WTC11 (cell line): ENCODE measurements around the gene SDHAF3. TPM values are rescaled to one million over a fixed set of nuclear protein-coding genes. Genes with fewer than 3 reads are reported as not detected.

Experiments
- ATAC-seq: fragments of 200-7000 bp; cut with Tn5 transposase; 2 replicates; pipeline ENCODE4 v1.10.0; 2021; ENCODE audit warnings: mild to moderate bottlenecking, moderate library complexity
- CTCF ChIA-PET: fragments of 300-600 bp; sonication (Branson Sonifier 250); formaldehyde crosslinking; loops from one replicate; lab custom pipeline; 2021; ENCODE audit warnings: antibody characterized with exemption; lab: Charles Lee
- POLR2A ChIA-PET: fragments of 350-600 bp; sonication (Branson Sonifier 250); formaldehyde crosslinking; loops from one replicate; lab custom pipeline; 2021; ENCODE audit warnings: antibody characterized with exemption; lab: Charles Lee
- DNase-seq: peaks from one replicate; pipeline ENCODE4 v3.0.0; 2021; ENCODE audit warnings: low spot score
- H3K27ac Mint-ChIP-seq: 2 replicates; pipeline ENCODE4 v1.8.0; 2021; ENCODE audit warnings: mixed read lengths
- H3K27me3 Mint-ChIP-seq: 2 replicates; pipeline ENCODE4 v1.8.0; 2021; ENCODE audit warnings: low read depth, mild to moderate bottlenecking, moderate library complexity, mixed read lengths
- H3K36me3 Mint-ChIP-seq: 2 replicates; pipeline ENCODE4 v1.8.0; 2021; ENCODE audit warnings: mixed read lengths
- H3K4me1 Mint-ChIP-seq: 2 replicates; pipeline ENCODE4 v1.8.0; 2022; ENCODE audit warnings: mixed read lengths
- H3K4me3 Mint-ChIP-seq: 2 replicates; pipeline ENCODE4 v1.8.0; 2021; ENCODE audit warnings: mild to moderate bottlenecking, moderate library complexity, mixed read lengths
- H3K9me3 Mint-ChIP-seq: 2 replicates; pipeline ENCODE4 v1.8.0; 2021; ENCODE audit warnings: mixed read lengths
- EMX1 ChIP-seq: fragments of 250-450 bp; sonication (Bioruptor Pico); IDR thresholded peaks from 2 replicates; pipeline ENCODE4 v1.8.0; 2021; ENCODE audit warnings: mild to moderate bottlenecking
- FOXK1 ChIP-seq: sonication (generic); formaldehyde crosslinking; IDR thresholded peaks from 2 replicates; pipeline ENCODE4 v1.8.0; 2022; ENCODE audit warnings: mild to moderate bottlenecking, moderate library complexity, missing genetic modification reagents
- GRHL2 ChIP-seq: fragments of 250-450 bp; sonication (Bioruptor Pico); IDR thresholded peaks from 2 replicates; pipeline ENCODE4 v1.8.0; 2022; ENCODE audit warnings: mild to moderate bottlenecking, moderate library complexity; ENCODE audit not compliant: insufficient replicate concordance, severe bottlenecking
- HMGA2 ChIP-seq: fragments of 250-450 bp; sonication (Bioruptor Pico); IDR thresholded peaks from 2 replicates; pipeline ENCODE4 v1.4.0; 2021; ENCODE audit warnings: mild to moderate bottlenecking, moderate library complexity
- JUN ChIP-seq: sonication (generic); formaldehyde crosslinking; IDR thresholded peaks from 2 replicates; pipeline ENCODE4 v1.8.0; 2023; ENCODE audit warnings: mild to moderate bottlenecking, missing genetic modification reagents
- KAT7 ChIP-seq: sonication (generic); formaldehyde crosslinking; IDR thresholded peaks from 2 replicates; pipeline ENCODE4 v1.8.1; 2023; ENCODE audit warnings: missing genetic modification reagents, mild to moderate bottlenecking, borderline replicate concordance
- SMAD3 ChIP-seq: sonication (generic); formaldehyde crosslinking; IDR thresholded peaks from 2 replicates; pipeline ENCODE4 v1.8.0; 2022; ENCODE audit warnings: missing genetic modification reagents, mild to moderate bottlenecking, borderline replicate concordance
- SP1 ChIP-seq: sonication (generic); formaldehyde crosslinking; conservative IDR thresholded peaks from 2 replicates; pipeline ENCODE4 v1.8.1; 2022; ENCODE audit warnings: missing genetic modification reagents
- ZNF138 ChIP-seq: sonication (generic); formaldehyde crosslinking; conservative IDR thresholded peaks from 2 replicates; pipeline ENCODE4 v1.8.1; 2022; ENCODE audit warnings: mild to moderate bottlenecking, moderate library complexity, missing genetic modification reagents
- ZNF416 ChIP-seq: fragments of 250-450 bp; sonication (Bioruptor Pico); IDR thresholded peaks from 2 replicates; pipeline ENCODE4 v1.9.0; 2021; ENCODE audit warnings: mild to moderate bottlenecking, inconsistent platforms
- total RNA-seq: library from RNA; stranded (reverse); gene quantifications from 3 replicates; pipeline ENCODE4 v1.2.3, GENCODE V29; 2021
- TF ChIP-seq, protein P1 (sequence below): fragments of 250-450 bp; sonication (Bioruptor Pico); IDR thresholded peaks from 2 replicates; pipeline ENCODE4 v2.1.2; 2022; ENCODE audit warnings: mild to moderate bottlenecking, moderate library complexity
- TF ChIP-seq, protein P2 (sequence below): sonication (generic); formaldehyde crosslinking; IDR thresholded peaks from 2 replicates; pipeline ENCODE4 v1.8.1; 2023; ENCODE audit warnings: mild to moderate bottlenecking, missing genetic modification reagents
- TF ChIP-seq, protein P3 (sequence below): sonication (generic); formaldehyde crosslinking; IDR thresholded peaks from 2 replicates; pipeline ENCODE4 v1.8.1; 2022; ENCODE audit warnings: mild to moderate bottlenecking, missing genetic modification reagents, moderate library complexity, borderline replicate concordance
- TF ChIP-seq, protein P4 (sequence below): sonication (generic); formaldehyde crosslinking; IDR thresholded peaks from 2 replicates; pipeline ENCODE4 v1.8.1; 2023; ENCODE audit warnings: mild to moderate bottlenecking, missing genetic modification reagents, borderline replicate concordance
- TF ChIP-seq, protein P5 (sequence below): sonication (generic); formaldehyde crosslinking; IDR thresholded peaks from 2 replicates; pipeline ENCODE4 v1.8.0; 2022; ENCODE audit warnings: mild to moderate bottlenecking, missing genetic modification reagents
- TF ChIP-seq, protein P6 (sequence below): fragments of 250-450 bp; sonication (Bioruptor Pico); conservative IDR thresholded peaks from 2 replicates; pipeline ENCODE4 v1.9.0; 2021; ENCODE audit warnings: mild to moderate bottlenecking
- TF ChIP-seq, protein P7 (sequence below): fragments of 250-450 bp; sonication (Bioruptor Pico); IDR thresholded peaks from 2 replicates; pipeline ENCODE4 v1.9.0; 2021; ENCODE audit warnings: mild to moderate bottlenecking

The SDHAF3 gene
- total RNA-seq, 1 experiment from 2014 or later = 32.0 TPM

DNA sequence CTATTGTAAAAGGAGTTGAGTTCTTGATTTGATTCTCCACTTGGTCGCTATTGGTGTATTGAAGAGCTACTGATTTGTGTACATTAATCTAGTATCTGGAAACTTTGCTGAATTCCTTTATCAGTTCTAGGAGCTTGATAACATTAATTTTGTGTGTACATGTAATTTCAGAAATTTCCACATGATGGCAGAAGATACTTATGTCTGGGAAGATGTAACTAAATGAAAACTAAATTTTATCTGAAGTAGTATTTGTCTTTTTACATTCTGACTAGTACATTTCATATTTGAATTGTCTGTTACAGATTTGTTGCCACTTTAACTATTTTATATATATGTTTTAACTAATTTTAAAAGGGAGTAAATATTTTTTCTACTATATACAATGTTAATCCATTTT, 27.6 kb downstream of the SDHAF3 start:
- TF ChIP-seq, protein P1, sequence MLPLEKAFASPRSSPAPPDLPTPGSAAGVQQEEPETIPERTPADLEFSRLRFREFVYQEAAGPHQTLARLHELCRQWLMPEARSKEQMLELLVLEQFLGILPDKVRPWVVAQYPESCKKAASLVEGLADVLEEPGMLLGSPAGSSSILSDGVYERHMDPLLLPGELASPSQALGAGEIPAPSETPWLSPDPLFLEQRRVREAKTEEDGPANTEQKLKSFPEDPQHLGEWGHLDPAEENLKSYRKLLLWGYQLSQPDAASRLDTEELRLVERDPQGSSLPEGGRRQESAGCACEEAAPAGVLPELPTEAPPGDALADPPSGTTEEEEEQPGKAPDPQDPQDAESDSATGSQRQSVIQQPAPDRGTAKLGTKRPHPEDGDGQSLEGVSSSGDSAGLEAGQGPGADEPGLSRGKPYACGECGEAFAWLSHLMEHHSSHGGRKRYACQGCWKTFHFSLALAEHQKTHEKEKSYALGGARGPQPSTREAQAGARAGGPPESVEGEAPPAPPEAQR (CRISPR knock-in tag) = no peak
- TF ChIP-seq, protein P2, sequence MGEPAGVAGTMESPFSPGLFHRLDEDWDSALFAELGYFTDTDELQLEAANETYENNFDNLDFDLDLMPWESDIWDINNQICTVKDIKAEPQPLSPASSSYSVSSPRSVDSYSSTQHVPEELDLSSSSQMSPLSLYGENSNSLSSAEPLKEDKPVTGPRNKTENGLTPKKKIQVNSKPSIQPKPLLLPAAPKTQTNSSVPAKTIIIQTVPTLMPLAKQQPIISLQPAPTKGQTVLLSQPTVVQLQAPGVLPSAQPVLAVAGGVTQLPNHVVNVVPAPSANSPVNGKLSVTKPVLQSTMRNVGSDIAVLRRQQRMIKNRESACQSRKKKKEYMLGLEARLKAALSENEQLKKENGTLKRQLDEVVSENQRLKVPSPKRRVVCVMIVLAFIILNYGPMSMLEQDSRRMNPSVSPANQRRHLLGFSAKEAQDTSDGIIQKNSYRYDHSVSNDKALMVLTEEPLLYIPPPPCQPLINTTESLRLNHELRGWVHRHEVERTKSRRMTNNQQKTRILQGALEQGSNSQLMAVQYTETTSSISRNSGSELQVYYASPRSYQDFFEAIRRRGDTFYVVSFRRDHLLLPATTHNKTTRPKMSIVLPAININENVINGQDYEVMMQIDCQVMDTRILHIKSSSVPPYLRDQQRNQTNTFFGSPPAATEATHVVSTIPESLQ = no peak
- TF ChIP-seq, protein P3, sequence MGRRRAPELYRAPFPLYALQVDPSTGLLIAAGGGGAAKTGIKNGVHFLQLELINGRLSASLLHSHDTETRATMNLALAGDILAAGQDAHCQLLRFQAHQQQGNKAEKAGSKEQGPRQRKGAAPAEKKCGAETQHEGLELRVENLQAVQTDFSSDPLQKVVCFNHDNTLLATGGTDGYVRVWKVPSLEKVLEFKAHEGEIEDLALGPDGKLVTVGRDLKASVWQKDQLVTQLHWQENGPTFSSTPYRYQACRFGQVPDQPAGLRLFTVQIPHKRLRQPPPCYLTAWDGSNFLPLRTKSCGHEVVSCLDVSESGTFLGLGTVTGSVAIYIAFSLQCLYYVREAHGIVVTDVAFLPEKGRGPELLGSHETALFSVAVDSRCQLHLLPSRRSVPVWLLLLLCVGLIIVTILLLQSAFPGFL = no peak
- TF ChIP-seq, protein P4, sequence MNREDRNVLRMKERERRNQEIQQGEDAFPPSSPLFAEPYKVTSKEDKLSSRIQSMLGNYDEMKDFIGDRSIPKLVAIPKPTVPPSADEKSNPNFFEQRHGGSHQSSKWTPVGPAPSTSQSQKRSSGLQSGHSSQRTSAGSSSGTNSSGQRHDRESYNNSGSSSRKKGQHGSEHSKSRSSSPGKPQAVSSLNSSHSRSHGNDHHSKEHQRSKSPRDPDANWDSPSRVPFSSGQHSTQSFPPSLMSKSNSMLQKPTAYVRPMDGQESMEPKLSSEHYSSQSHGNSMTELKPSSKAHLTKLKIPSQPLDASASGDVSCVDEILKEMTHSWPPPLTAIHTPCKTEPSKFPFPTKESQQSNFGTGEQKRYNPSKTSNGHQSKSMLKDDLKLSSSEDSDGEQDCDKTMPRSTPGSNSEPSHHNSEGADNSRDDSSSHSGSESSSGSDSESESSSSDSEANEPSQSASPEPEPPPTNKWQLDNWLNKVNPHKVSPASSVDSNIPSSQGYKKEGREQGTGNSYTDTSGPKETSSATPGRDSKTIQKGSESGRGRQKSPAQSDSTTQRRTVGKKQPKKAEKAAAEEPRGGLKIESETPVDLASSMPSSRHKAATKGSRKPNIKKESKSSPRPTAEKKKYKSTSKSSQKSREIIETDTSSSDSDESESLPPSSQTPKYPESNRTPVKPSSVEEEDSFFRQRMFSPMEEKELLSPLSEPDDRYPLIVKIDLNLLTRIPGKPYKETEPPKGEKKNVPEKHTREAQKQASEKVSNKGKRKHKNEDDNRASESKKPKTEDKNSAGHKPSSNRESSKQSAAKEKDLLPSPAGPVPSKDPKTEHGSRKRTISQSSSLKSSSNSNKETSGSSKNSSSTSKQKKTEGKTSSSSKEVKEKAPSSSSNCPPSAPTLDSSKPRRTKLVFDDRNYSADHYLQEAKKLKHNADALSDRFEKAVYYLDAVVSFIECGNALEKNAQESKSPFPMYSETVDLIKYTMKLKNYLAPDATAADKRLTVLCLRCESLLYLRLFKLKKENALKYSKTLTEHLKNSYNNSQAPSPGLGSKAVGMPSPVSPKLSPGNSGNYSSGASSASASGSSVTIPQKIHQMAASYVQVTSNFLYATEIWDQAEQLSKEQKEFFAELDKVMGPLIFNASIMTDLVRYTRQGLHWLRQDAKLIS (CRISPR knock-in tag) = no peak
- no peak for TF ChIP-seq SP1 (CRISPR knock-in tag)
- no peak for TF ChIP-seq JUN
- TF ChIP-seq EMX1 (CRISPR knock-in tag) = no peak
- TF ChIP-seq SMAD3 = no peak
- no peak for TF ChIP-seq GRHL2 (CRISPR knock-in tag)
- TF ChIP-seq, protein P5, sequence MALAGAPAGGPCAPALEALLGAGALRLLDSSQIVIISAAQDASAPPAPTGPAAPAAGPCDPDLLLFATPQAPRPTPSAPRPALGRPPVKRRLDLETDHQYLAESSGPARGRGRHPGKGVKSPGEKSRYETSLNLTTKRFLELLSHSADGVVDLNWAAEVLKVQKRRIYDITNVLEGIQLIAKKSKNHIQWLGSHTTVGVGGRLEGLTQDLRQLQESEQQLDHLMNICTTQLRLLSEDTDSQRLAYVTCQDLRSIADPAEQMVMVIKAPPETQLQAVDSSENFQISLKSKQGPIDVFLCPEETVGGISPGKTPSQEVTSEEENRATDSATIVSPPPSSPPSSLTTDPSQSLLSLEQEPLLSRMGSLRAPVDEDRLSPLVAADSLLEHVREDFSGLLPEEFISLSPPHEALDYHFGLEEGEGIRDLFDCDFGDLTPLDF (CRISPR knock-in tag) = no peak
- TF ChIP-seq, protein P6, sequence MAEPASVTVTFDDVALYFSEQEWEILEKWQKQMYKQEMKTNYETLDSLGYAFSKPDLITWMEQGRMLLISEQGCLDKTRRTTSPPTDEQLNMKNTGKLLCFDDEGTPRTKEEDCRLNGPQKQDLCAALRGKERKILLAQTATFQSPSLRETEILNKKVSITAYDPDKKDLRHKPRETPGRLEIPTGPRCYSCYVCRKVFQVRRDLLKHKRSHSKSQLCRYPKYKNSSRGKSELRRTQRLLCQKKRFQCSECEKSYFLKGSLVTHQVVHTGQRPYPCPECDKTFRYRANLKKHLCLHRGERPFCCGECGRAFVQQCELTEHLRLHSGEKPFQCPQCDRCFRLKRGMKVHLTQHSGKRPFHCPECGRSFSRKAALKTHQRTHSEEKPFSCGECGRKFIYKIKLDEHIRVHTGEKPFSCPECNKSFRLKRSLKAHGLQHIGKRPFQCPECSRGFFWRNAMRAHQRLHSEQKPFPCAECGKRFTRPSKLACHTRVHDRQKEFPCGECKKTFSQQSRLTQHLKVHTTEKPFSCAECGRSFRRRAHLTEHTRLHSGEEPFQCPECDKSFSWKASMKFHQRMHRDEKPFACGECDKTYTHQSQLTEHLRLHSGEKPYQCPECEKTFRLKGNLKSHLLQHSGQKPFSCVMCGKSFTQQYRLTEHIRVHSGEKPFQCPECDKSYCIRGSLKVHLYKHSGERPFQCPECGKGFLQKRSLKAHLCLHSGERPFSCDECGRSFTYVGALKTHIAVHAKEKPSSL = no peak
- TF ChIP-seq ZNF416 (CRISPR knock-in tag) = no peak
- TF ChIP-seq ZNF138 (CRISPR knock-in tag) = no peak
- ChIA-PET POLR2A (interaction anchor here (1.0 kb wide), 1 partner anchor 27 kb away, joined by 3 read pairs; no protein-coding TSS in a partner anchor), CTCF (interaction anchor here (0.9 to 1.4 kb wide), 4 partner anchors 10 to 26 kb away, joined by 3 to 5 read pairs (median 4); no protein-coding TSS in a partner anchor)
- H3K36me3 Mint-ChIP-seq = peaks cover 33% of the 10 kb centered on the region
- no peak for DNase-seq
- H3K9me3 Mint-ChIP-seq = peaks cover 28% of the 10 kb centered on the region
- H3K4me3 Mint-ChIP-seq = no peak overlapping the region
- peaks cover 4% of the 10 kb centered on the region; the same call in 1 of the 2 replicates for H3K4me1 Mint-ChIP-seq
- no peak for ATAC-seq
- no peak overlapping the region for H3K27ac Mint-ChIP-seq
- no peaks in the 10 kb centered on the region for H3K27me3 Mint-ChIP-seq

DNA sequence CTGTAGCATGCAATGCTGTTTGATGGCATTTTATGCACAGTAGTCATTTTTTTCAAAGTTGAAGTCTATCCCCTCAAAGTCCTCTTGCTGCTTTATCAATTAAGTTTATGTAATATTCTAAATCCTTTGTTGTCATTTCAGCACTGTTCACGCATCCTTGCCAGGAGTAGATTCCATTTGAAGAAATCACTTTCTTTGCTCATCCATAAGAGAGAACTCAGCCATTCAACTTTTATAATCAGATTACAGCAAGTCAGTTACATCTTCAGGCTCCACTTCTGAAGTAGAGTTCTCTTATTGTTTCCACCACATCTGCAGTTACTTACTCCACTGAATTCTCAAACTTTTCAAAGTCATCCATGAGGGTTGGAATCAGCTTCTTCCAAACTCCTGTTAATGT, 32.3 kb downstream of the SDHAF3 start:
- ChIA-PET POLR2A (no interaction called here), CTCF (no interaction called here)
- ATAC-seq = no peak
- TF ChIP-seq, protein P7, sequence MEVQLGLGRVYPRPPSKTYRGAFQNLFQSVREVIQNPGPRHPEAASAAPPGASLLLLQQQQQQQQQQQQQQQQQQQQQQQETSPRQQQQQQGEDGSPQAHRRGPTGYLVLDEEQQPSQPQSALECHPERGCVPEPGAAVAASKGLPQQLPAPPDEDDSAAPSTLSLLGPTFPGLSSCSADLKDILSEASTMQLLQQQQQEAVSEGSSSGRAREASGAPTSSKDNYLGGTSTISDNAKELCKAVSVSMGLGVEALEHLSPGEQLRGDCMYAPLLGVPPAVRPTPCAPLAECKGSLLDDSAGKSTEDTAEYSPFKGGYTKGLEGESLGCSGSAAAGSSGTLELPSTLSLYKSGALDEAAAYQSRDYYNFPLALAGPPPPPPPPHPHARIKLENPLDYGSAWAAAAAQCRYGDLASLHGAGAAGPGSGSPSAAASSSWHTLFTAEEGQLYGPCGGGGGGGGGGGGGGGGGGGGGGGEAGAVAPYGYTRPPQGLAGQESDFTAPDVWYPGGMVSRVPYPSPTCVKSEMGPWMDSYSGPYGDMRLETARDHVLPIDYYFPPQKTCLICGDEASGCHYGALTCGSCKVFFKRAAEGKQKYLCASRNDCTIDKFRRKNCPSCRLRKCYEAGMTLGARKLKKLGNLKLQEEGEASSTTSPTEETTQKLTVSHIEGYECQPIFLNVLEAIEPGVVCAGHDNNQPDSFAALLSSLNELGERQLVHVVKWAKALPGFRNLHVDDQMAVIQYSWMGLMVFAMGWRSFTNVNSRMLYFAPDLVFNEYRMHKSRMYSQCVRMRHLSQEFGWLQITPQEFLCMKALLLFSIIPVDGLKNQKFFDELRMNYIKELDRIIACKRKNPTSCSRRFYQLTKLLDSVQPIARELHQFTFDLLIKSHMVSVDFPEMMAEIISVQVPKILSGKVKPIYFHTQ (CRISPR knock-in tag) = no peak
- TF ChIP-seq KAT7 (CRISPR knock-in tag) (no peak), FOXK1 (no peak), HMGA2 (CRISPR knock-in tag) (no peak)
- TF ChIP-seq, protein P3 = no peak

More for the DNA sequence above, 32.3 kb downstream of the SDHAF3 start:
- no peak for DNase-seq
- H3K4me1 Mint-ChIP-seq = peaks cover 13% of the 10 kb centered on the region
- H3K27me3 Mint-ChIP-seq = no peaks in the 10 kb centered on the region
- no peak overlapping the region for H3K4me3 Mint-ChIP-seq
- H3K36me3 Mint-ChIP-seq = peaks cover 21% of the 10 kb centered on the region
- no peak overlapping the region for H3K27ac Mint-ChIP-seq
- peaks cover 10% of the 10 kb centered on the region; the same call in 1 of the 2 replicates for H3K9me3 Mint-ChIP-seq
